K562 (cell line): ENCODE data around the gene ZC3H7B. TPM values are rescaled to one million over a fixed set of nuclear protein-coding genes. Genes with fewer than 3 reads are reported as not detected.

Experiments used
- CHD7 ChIP-seq: fragments of 200-600 bp; sonication (generic); IDR thresholded peaks from one replicate; pipeline ENCODE4 v1.6.1; 2012; ENCODE audit warnings: mild to moderate bottlenecking, low read depth, low read length, inconsistent platforms
- DACH1 ChIP-seq: fragments of 450-650 bp; IDR thresholded peaks from 2 replicates; pipeline ENCODE4 v1.6.1; 2018; ENCODE audit not compliant: partially characterized antibody
- ELF4 ChIP-seq: fragments of 450-650 bp; formaldehyde crosslinking; IDR thresholded peaks from 2 replicates; pipeline ENCODE4 v1.4.0; 2022; ENCODE audit warnings: missing genetic modification characterization
- KAT8 ChIP-seq: fragments of 450-650 bp; IDR thresholded peaks from 2 replicates; pipeline ENCODE4 v1.6.1; 2016; ENCODE audit warnings: low read depth, mild to moderate bottlenecking
- SNRNP70 ChIP-seq: fragments of 200-400 bp; formaldehyde crosslinking; optimal IDR thresholded peaks from 2 replicates; pipeline ENCODE3; 2017; ENCODE audit warnings: low read depth, low read length
- TRIM25 ChIP-seq: fragments of 450-650 bp; IDR thresholded peaks from 2 replicates; pipeline ENCODE4 v1.7.0; 2016; ENCODE audit warnings: borderline replicate concordance
- UBTF ChIP-seq, 2 experiments: IDR thresholded peaks; 2 replicates each; pipeline ENCODE4 v1.6.1; 2012; ENCODE audit warnings: improper control_type of control experiment in 2 of 2, low read depth in 2 of 2, low read length in 2 of 2, borderline replicate concordance in 1 of 2
- ZNF165 ChIP-seq: fragments of 250-450 bp; sonication (Bioruptor Pico); IDR thresholded peaks from 2 replicates; pipeline ENCODE4 v1.4.0; 2020; ENCODE audit warnings: borderline replicate concordance
- ZNF444 ChIP-seq: fragments of 250-450 bp; sonication (Bioruptor Pico); IDR thresholded peaks from 2 replicates; pipeline ENCODE4 v1.4.0; 2020; ENCODE audit warnings: mild to moderate bottlenecking, moderate library complexity
- polyA plus RNA-seq, 8 experiments: library from polyadenylated mRNA; depleted of rRNA in 4 of 8; stranded (reverse) in 5 of 8; unstranded in 3 of 8; fragments of >200 nt; fragmentation: Nextera tagmentation in 2 of 8; fragmentation: Illumina TruSeq in 1 of 8; extraction: Ambion mirVana in 2 of 8; extraction: Trizol in 1 of 8; gene quantifications; 2 replicates each; pipeline versions ENCODE4 v1.2.1 to v1.2.3, GENCODE V29; 2011 to 2014; ENCODE audit warnings: inconsistent platforms in 1 of 8, missing spikeins in 1 of 8
- total RNA-seq, 7 experiments: library from RNA; depleted of rRNA in 6 of 7; stranded (reverse); fragments of >200 nt in 6 of 7; fragmentation: Illumina TruSeq in 2 of 7; extraction: Trizol in 2 of 7; gene quantifications; 2 replicates each; pipeline versions ENCODE4 v1.2.1 to v1.2.3, GENCODE V29; 2011 to 2021; ENCODE audit warnings: low replicate concordance in 1 of 7

Gene ZC3H7B
- total and polyA plus RNA-seq, 9 of the 15 experiments (the other 6 are each of a cell fraction or from before 2014, with no cell fraction given), result 0.07 to 49.8 (median 26.8) TPM

GRCh38 chr22:41314821-41315220 lies 13.5 kb downstream of the ZC3H7B start (continued):
- TF ChIP-seq CHD7 (no peak), DACH1 (no peak), UBTF (IDR thresholded peaks at IDR 0.05; ENCODE audit: borderline replicate concordance in 1 of 2, low read depth in 2 of 2, low read length in 2 of 2) (no peak), SNRNP70 (no peak), ZNF165 (CRISPR knock-in tag) (no peak), KAT8 (no peak), ELF4 (CRISPR knock-in tag) (no peak), ZNF444 (CRISPR knock-in tag) (no peak), TRIM25 (no peak)
